GM19372 (cell line): ENCODE results near the gene PLXNA2.

ENCODE experiments used
- ATAC-seq: cut with Tn5 transposase; IDR thresholded peaks from one replicate; pipeline ENCODE4 v1.9.1; 2021; ENCODE audit warnings: mild to moderate bottlenecking, low read depth, moderate library complexity; ENCODE audit not compliant: unreplicated experiment

Gene PLXNA2

GRCh38 chr1:208243527-208243966 lies 637 bp downstream of the PLXNA2 start:
- no peak for ATAC-seq

- no peak for ATAC-seq
Measured at GRCh38 chr1:208242941-208243526, 1.1 kb downstream of the PLXNA2 start.

- no peak for ATAC-seq
Measured at GRCh38 chr1:208242146-208242545, 2.0 kb downstream of the PLXNA2 start.

DNA sequence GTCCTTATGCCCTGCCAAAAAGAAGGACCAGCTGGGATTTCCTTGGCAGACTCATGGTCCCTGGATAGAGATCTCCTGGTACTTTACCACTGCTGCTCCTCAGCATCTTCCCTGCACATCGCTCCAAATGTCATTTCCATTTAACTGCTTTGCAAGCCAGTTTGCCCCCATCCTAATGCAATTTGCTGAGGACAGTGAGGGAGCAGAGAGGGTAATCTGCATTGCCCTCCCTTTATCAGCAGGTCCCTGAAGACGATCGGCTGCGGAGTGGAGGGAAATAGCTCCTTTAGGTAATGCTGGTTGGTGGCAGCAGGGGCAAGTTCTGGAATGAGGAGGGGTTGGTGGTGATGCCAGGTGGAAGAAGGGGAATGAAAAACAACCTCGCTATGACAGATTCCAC lies 2.7 kb downstream of the PLXNA2 start:
- ATAC-seq: no peak

- ATAC-seq: no peak
Measured at GRCh38 chr1:208240662-208241355, 3.4 kb downstream of the PLXNA2 start.

DNA sequence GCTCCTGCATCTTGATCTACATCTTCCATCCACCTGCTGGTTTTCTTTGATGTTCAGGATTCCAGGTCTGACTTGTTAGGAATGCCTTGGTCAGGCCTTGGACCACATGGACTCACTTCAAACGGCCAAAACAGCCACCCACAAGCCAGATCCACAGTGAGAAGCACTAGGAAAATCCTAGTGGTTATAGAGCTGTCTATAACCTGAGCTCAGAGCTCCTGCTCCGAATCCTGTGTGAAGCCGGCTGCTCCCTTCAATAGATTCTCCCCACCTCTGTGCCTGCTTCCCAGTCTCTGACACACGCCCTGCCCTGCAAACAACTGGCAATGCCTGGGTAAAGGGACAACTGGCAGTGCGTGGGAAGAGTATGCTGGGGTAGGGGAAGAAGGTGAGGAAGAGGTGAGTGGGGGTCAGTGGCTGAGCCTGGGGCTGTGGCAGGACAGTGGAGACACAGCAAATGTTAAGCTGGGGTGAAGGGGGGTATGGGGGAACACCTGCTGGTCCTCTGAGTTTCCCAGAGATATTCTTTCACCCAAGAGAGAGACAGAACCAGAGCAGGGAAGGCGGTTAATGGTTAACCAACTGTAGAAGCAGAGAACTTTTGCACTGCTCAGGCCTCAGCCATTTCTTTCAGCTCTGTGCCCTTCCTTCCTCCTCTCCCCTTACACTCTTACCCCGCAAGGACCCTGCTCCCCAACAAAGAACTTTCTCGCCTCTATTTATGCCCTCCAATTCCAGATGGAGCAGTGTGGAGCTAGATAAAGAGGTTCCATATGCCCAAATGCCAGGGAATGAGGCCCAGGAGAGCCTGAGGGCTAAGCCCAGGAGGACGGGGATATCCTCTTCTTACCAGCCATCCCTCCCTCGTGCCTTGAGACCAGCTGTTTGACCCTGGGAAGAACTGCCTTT lies 4.5 kb downstream of the PLXNA2 start:
- no peak for ATAC-seq

- ATAC-seq: peak; percentile 64
Measured at GRCh38 chr1:208238710-208239472, 5.3 kb downstream of the PLXNA2 start.

DNA sequence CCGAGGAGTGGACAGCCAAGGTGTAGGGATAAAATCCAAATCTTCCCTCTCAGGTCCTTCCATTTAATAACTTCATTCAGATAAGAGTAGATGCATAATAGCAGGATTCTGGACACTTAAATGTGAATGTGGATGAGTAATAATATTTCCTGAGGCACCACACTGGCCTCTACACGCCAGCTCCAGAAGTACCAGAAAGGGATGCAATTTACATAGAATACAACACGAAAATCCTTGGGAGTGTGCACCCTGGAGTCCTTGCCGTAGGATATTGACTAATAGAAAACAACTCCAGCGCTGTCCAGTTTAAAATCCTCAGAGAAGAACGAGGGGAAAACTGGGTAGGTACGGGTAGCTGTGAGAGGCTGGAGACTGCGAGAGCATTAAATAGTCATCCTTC lies 6.9 kb downstream of the PLXNA2 start:
- no peak for ATAC-seq

DNA sequence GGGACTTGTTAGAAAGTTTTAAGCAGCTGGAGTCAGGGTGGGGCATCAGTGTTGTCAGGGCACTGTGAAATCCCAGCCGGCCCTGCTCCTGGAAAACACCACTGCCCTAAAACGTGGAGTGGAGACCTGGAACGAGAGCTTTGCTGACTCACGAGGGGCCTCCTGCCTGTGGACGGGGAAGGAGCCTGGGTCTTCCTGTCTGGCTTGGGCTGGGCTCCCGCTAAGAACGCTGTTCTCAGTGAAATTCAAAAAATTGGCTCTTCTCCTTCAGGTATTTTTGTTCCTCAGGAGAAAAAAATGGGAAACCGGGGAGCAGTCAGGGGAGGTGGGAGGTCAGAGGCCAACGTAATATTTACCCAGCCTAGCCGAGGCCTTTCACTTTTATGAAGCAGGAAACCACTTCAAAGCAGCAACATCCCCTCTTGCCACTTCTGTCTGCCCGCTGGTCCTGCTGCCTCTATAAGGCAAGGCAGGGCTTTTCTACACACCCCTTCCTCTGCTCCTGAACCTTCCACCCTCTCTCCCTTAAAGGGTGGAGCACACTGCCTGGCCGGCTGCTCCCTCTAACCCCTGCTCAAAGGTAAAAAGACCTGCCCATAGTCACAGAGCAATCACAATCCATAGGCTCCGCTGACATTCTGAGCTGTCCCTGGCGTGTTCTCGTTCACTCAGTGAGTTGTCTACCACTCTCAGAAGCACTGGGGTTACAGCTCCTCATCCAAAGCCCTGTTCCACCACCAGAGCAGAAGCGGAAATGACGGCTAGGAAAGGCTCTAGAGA lies 8.0 kb downstream of the PLXNA2 start:
- no peak for ATAC-seq

DNA sequence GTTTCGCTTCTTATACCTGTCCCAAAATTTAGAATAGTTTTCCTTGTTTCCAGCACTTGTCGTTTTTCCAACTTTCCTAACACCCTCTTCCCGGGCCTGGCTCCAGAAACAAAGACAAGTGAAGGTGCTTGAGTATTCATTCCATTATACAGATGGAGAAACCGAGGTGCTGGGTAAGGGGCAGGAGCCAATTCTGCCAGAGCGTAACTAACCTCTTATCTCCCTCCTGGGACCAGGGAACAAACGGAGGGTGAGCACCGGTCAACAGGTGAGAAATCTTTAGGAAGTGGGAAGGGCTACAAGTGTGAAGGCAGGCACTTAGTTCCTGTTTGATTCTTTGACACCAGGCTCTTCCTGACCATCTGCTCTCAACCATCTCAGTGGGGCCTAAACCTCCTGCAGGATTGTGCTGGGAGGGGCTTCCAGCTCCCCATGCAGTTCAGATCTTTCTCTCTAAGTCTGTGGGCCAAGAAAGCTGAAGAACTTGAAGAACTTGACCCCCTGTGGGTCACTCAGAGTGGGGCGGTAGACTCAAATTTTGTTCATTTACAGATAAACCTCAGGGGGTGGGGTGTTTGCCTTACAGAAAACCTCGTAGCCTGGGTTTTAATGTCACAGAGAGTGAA lies 8.7 kb downstream of the PLXNA2 start:
- no peak for ATAC-seq

- ATAC-seq: no peak
Measured at GRCh38 chr1:208234721-208235120, 9.5 kb downstream of the PLXNA2 start.

DNA sequence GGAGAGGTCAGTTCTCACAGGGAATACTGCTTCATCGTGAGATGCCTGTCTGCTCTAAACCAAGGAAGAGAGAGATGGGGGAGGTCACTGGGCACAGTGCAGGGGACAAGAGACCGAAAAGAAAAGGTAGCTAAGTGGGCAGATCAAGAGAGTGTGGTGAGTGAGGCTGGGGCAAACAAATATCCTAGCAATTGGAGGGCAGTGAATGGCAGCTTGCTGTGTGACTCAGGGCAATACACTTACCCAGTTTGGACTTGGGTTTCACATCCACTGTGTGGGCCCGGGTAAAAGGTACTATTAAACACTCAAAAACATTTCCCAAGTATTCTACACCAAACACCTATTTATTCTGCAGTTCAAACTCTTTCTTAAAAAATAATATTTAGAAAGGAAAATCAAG lies 10.2 kb downstream of the PLXNA2 start:
- no peak for ATAC-seq

GRCh38 chr1:208233546-208233945 lies 10.6 kb downstream of the PLXNA2 start:
- ATAC-seq: no peak

DNA sequence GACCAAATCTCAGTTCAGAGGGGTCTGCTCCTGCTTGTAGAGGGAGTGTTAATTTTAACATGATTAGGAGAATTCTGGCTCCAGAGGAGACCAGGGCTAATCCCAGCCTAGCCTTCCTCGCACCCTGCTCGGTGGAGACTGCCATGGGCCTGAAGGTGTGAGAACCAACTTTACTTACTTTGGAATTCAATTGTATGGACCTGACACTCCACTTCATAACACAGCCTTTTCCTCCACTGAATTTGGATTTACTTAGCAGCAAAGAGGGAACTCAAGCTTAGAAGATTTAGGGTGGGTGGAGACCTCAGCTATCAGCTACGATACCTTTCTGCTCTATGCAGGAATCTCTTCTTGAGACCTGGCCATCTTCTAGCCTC lies 11.5 kb downstream of the PLXNA2 start:
- no peak for ATAC-seq

DNA sequence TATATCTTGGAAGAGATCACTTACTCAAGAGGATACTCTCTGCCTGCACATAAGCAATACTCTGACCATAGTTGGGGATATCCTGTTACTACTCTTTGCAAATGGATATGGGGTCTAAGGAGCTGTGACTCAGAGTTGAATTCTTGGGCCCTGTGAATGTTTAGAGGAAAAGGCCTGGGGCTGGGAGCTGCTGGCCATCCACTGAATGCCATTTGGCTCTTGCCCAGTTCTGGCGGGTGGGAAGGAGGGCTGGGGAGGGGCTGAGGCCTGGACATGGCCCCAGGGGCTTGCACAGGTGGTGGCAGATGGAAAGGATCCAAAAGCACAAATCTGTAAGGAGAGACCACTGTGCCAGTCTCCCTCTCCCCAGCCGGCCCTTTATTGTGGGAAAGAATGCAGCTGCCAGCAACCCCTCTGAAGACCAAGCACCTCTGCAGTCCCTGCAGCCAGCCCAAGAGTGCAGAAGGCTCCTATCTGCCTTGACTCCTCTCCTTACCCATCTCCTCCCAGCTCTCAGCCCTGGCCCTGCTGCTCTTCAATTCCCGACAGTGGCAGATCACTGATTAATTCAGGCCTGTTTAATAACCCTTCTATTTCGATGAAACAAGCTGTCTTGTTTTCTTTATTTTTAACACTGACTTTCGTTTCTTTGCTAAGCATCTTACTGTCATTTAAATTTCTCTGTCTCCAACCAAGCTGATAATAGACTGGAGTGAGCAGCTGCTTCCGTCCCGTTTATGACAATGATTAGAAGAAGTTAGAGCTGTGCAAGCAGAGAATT lies 12.1 kb downstream of the PLXNA2 start:
- no peak for ATAC-seq

DNA sequence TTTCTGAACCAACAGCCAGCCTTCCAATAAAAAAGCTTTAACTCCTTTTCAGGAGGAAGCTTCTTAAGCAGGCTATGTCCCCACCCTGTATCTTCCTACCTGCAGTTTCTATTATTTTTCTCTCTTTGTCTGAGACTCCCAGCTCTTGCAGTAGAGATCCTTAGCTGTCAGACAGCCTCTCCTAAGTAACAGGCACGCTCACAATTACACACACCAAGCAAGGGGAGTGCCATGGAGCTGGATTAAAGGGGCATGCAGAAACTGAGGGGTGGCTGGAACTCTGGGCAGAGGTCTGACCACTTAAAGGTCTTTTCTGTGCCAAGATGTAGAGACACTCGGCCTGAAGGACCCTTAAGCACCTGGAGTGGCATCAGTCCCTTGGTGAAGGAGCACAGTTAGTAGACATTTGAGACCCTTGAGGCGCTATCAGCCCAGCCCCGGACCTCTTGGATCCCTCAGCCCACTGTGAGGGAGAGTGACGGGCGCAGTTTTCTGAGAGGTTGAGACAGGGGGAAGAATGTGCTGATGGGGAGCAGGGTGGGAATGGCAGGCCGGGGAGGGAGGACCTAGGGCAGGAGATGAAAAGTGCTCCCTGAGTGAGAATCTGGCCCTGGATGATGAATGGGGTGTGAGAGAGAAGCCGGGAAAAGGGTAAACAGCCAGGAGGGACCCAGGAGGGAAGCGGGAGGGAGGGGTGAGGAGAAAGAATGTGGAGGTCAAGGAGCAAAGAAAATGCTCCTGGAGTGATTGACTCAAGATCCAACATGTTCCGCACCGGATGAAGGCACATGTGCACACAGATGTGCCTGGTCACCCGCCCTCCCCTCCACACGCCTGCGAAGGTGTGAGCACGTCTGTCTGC lies 13.3 kb downstream of the PLXNA2 start:
- ATAC-seq: no peak

DNA sequence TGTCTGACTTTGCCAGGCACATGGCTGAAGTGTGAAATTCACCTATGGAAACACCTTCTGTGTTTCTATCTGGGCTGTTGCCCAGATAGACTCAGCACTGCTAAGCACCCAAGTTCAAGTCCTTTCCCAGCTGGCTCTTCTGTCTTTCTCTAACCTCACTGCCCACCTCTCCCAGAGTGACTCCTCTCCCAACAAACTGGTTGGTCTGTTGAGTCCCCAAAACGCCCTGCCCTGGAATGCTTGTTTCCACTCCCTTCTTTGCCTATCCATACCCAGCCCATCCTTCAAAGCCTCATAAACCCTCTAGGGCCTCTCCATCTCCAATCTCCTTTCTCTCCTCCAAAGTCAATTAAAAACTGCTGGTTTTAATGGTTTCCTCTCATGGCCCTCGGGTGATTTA lies 15.6 kb downstream of the PLXNA2 start:
- ATAC-seq: no peak

DNA sequence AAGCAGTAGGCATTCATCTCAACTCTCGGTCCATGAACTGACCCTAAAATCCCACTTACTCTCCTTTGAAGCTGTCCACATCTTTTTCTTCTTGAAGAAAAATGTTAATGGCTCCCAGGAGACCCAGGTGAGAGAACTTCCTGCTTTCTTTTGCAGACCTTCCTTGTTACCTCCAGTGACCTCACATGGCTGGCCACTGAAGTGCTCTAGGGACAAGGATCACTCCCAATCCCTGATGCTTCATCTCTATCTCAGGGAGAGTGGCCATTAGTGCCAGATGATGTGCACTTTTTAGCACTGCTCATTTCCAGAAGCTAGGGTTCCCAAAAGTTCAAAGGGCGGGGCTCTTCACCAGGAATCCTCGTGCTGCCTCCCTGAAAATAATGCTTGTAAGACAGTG lies 16.2 kb downstream of the PLXNA2 start:
- ATAC-seq: no peak
